GM10266 (cell line): ENCODE data around the gene MMD.

ENCODE experiments used
- DNase-seq: peaks from one replicate; pipeline ENCODE4 v3.0.0; 2012; ENCODE audit errors: extremely low spot score
- CTCF ChIP-seq: IDR thresholded peaks from 2 replicates; pipeline ENCODE4 v1.5.1; 2012; ENCODE audit warnings: mild to moderate bottlenecking, low read depth; ENCODE audit not compliant: control insufficient read depth, insufficient read depth; ENCODE audit errors: missing control alignments

MMD gene

DNA sequence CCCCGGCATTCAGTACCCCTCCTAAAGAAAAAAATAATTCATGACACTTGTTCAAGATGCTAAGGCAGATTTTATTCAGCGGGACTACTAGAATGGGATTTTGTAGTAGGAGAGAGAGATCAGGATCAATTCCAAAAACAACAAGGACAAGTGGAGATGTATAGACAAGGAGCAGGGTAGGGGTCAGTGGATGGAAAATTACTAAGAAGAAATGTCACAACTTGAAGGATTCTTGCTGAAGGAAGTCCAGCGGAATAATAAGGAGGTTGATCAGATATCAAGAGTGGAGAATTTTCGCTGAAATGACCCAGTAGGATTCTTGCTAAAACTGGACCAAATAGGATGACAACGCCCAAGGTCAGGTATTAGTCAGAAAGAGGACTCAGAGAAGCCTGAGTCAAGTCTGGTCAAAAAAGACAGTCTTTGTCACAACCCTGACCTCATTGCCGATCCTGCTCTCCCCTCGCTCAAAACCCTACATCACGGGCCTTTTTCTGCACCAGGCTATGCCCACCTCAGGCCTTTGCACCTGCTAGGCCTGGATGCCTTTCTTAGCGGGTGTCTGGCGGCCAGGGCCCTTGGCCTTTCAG lies 36.9 kb downstream of the MMD start:
- TF ChIP-seq CTCF = no peak
- DNase-seq = no peak

- TF ChIP-seq CTCF = no peak
- DNase-seq = no peak
Measured at GRCh38 chr17:55383771-55384642, 37.6 kb downstream of the MMD start.

DNA sequence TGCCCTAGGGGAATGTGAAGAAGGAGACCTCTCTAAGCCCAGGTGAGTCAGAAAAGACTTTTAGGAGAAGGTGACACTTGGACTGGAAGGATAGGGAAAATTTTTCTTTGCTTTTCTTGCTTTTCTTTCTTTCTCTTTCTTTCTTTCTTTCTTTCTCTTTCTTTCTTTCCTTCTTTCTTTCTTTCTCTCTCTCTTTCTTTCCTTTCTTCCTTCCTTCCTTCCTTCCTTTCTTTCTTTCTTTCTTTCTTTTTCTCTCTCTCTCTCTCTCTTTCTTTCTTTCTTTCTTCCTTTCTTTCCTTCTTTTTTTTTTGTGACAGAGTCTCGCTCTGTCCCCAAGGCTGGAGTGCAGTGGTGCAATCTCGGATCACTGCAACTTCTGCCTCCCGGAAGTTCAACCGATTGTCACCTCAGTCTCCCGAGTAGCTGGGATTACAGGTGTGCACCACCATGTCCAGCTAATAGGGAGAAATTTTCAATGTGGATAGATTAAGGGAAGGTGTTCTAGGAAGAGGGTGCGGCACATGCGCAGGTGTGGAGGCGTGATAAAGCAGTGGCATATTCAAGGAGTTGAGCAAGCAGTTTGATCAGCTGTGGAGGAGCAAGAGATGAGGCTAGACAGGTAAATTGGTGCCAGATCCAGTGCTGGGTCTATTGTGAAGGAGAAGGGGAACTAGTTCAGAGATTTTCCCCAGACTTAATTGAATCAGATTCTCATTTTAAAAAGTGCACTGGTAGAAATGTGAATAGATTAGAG lies 40.4 kb downstream of the MMD start:
- no peak for DNase-seq
- no peak for TF ChIP-seq CTCF

DNA sequence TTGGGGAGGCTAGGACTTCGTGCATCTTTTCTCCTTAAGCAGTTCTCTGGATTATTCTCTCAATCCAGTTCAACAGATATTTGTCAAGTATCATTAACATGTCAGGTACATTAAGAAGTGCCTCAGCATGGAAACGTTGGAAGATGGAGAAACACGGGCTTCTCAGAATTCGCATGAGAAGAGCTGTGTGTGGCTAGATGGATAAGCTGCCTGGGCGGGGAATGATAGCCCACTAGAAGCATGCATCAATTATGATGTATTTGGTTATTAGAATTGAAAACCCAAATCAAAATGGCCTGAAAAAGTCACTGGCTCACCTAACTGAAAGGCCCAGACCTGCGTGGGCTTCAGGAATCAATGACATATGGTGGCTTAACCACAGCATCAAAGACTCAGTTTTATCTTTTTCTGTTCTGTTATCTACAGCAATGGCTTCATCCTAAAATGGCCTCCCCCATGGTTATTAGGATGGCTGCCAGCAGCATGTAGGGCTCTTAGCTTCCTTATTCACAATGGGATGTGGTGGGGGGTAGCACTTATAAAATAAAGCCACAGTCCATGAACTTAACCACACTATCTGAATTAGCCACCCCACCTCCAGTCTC lies 43.9 kb downstream of the MMD start:
- no peak for DNase-seq
- no peak for TF ChIP-seq CTCF

DNA sequence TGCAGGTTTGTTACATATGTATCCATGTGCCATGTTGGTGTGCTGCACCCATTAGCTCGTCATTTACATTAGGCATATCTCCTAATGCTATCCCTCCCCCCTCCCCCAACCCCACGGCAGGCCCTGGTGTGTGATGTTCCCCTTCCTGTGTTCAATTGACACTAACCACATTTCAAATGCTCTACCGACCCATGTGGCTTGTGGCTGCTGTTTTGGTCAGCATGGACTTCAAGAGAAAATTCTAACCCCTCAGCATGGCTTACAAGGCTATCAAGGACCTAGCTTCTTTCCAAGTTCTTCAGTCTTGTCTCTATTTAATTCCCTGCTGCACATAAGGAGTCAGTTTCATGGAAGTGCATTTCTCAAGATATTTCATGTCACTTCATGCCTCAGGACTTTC lies 52.9 kb downstream of the MMD start:
- TF ChIP-seq CTCF = no peak
- DNase-seq = no peak

GRCh38 chr17:55366020-55366481 lies 55.6 kb downstream of the MMD start:
- no peak for DNase-seq
- no peak for TF ChIP-seq CTCF
